HepG2 (cell line): ENCODE data around the gene CHAF1A. TPM values are rescaled to one million over a fixed set of nuclear protein-coding genes. Genes with fewer than 3 reads are reported as not detected.

Source experiments
- BRD4 ChIP-seq: sonication (generic); formaldehyde crosslinking; IDR thresholded peaks from 2 replicates; pipeline ENCODE4 v1.4.0; 2020; ENCODE audit warnings: missing genetic modification reagents
- HHEX ChIP-seq: IDR thresholded peaks from 2 replicates; pipeline ENCODE4 v1.6.1; 2016; ENCODE audit warnings: control low read depth
- HNRNPL ChIP-seq: fragments of 200-400 bp; formaldehyde crosslinking; IDR thresholded peaks from 2 replicates; pipeline ENCODE4 v1.6.1; 2017; ENCODE audit warnings: mild to moderate bottlenecking, low read depth, low read length
- SSRP1 ChIP-seq: IDR thresholded peaks from 2 replicates; pipeline ENCODE4 v1.6.1; 2016; ENCODE audit warnings: control low read depth
- ZBTB34 ChIP-seq: sonication (generic); formaldehyde crosslinking; IDR thresholded peaks from 2 replicates; pipeline ENCODE4 v1.8.0; 2022; ENCODE audit warnings: mild to moderate bottlenecking, missing genetic modification reagents
- ZNF687 ChIP-seq: sonication (generic); formaldehyde crosslinking; IDR thresholded peaks from 2 replicates; pipeline ENCODE4 v1.5.1; 2020; ENCODE audit warnings: mild to moderate bottlenecking, missing genetic modification reagents, moderate library complexity
- polyA plus RNA-seq, 8 experiments: library from polyadenylated mRNA; depleted of rRNA in 3 of 8; stranded (reverse) in 7 of 8; unstranded in 1 of 8; fragments of >200 nt; fragmentation: Illumina TruSeq in 4 of 8; extraction: Trizol in 4 of 8; gene quantifications; 2 replicates each; pipeline versions ENCODE4 v1.2.1 to v1.2.3, GENCODE V29; 2011 to 2016; ENCODE audit warnings: low read depth in 4 of 8, missing spikeins in 1 of 8, mixed read lengths in 1 of 8; ENCODE audit not compliant: insufficient read depth in 1 of 8
- total RNA-seq, 5 experiments: library from RNA; depleted of rRNA; stranded (reverse); fragments of >200 nt; fragmentation: Illumina TruSeq; extraction: Trizol; gene quantifications; 2 replicates each; pipeline ENCODE4 v1.2.3, GENCODE V29; 2016; ENCODE audit warnings: low read depth in 1 of 5
- TF ChIP-seq, protein P1 (sequence below): sonication (generic); formaldehyde crosslinking; IDR thresholded peaks from 2 replicates; pipeline ENCODE4 v1.5.1; 2020; ENCODE audit warnings: missing genetic modification reagents, mild to moderate bottlenecking, borderline replicate concordance

CHAF1A gene
- total and polyA plus RNA-seq, 2 of the 13 experiments (the other 11 are each of a cell fraction or from before 2014, with no cell fraction given) = 11.0 to 34.8 TPM

DNA sequence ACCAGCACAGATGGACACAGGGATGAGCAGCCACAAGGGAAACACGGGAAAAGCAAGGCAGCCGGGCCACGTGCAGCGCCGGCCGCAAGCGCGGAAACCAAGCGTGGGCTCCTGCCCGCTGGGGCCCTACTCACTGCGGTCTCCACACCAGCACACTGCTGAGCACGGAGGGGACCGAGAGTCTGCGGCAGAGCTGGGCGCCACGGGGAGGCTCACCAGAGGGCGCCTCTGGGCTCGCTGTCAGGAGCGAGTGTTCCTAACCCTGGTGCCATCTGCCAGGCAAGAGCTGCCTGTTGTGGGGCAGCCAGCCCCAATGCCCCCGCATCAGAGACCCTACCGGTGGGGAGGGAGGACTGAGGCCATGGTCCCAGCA, 32.6 kb upstream of the CHAF1A start (continued):
- TF ChIP-seq, protein P1, sequence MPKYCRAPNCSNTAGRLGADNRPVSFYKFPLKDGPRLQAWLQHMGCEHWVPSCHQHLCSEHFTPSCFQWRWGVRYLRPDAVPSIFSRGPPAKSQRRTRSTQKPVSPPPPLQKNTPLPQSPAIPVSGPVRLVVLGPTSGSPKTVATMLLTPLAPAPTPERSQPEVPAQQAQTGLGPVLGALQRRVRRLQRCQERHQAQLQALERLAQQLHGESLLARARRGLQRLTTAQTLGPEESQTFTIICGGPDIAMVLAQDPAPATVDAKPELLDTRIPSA (CRISPR knock-in tag) = no peak
- no peak for TF ChIP-seq ZBTB34 (CRISPR knock-in tag)
- TF ChIP-seq ZNF687 = peak; percentile 40; the same call in 1 of the 2 replicates
- TF ChIP-seq HNRNPL = 0 out of 2 replicates have a peak, but pooled peaks have one; percentile 56
- TF ChIP-seq BRD4 = no peak
- no peak for TF ChIP-seq SSRP1 (CRISPR knock-in tag)
- no peak for TF ChIP-seq HHEX
